ENCODE data around the gene ZNF20. TPM values are rescaled to one million over a fixed set of nuclear protein-coding genes. Genes with fewer than 3 reads are reported as not detected.
"Not testable (repeated sequence)": the region's sequence is repeated elsewhere in the genome, so short reads cannot be mapped to it uniquely, and the experiment has no call there.

Gene ZNF20
- total RNA-seq, 4 donors from 2014 or later = 2.1 to 8.8 (median 3.9) TPM

DNA sequence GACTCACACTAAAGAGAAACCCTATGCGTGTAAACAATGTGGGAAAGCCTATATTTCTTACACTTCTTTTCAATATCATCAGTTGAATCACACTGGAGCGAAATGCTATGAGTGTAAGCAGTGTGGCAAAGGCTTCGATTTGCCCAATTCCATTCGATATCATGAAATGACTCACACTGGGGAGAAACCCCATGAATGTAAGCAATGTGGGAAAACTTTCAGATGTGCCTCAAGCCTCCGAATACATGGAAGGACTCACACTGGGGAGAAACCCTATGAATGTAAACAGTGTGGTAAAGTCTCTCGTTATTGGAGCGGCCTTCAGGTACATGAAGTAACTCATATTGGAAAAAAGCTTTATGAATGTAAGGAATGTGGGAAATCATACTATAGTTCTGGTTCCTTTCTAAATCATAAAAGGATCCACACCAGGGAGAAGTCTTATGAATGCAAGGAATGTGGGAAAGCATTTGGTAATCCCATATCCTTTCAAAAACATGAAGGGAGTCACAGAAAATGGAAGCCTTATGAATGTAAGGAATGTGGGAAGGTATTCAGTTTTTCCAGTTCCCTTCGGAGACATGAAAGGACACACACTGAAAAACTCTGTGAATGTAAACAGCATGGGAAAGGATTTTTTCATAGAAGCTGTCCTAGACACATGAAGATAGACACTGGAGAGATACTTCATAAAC, 28.1 kb downstream of the ZNF20 start:
- no peak for DNase-seq (ENCODE audit: low spot score in 2 of 2)
- no peaks in the 10 kb centered on the region for H3K27me3 ChIP-seq
- H3K4me3 ChIP-seq = no peak overlapping the region
- H3K36me3 ChIP-seq = peaks cover 25% of the 10 kb centered on the region
- TF ChIP-seq EP300 (IDR thresholded peaks at IDR 0.05) (no peak), POLR2A (IDR thresholded peaks at IDR 0.05) (no peak), POLR2AphosphoS5 (IDR thresholded peaks at IDR 0.05) (no peak)
- TF ChIP-seq, protein P1, sequence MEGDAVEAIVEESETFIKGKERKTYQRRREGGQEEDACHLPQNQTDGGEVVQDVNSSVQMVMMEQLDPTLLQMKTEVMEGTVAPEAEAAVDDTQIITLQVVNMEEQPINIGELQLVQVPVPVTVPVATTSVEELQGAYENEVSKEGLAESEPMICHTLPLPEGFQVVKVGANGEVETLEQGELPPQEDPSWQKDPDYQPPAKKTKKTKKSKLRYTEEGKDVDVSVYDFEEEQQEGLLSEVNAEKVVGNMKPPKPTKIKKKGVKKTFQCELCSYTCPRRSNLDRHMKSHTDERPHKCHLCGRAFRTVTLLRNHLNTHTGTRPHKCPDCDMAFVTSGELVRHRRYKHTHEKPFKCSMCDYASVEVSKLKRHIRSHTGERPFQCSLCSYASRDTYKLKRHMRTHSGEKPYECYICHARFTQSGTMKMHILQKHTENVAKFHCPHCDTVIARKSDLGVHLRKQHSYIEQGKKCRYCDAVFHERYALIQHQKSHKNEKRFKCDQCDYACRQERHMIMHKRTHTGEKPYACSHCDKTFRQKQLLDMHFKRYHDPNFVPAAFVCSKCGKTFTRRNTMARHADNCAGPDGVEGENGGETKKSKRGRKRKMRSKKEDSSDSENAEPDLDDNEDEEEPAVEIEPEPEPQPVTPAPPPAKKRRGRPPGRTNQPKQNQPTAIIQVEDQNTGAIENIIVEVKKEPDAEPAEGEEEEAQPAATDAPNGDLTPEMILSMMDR (IDR thresholded peaks at IDR 0.05) = no peak
- H3K27ac ChIP-seq = no peak overlapping the region
- peaks cover 4% of the 10 kb centered on the region for H3K9me3 ChIP-seq
- no peaks in the 10 kb centered on the region for H3K4me1 ChIP-seq
- 95% methylated on average over 8 of the region's 8 CpGs for WGBS

DNA sequence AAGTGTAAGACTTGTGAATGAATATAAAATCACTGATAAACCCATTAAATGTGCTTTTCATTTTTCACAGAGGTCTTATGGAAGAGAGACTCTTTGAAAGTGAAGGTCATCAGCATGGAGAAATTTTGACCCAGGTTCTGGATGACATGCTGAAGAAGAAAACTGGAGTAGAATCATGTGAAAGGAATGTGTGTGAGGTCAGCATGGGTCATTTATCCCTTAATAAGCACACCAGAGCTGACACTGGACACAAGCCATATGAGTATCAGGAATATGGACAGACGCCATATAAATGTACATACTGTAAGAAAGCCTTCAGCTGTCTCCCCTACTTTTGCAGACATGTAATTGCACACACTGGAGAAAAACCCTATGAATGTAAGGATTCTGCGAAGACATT, 29.0 kb downstream of the ZNF20 start:
- DNase-seq (ENCODE audit: low spot score in 2 of 2) = no peak
- Histone ChIP-seq H3K4me3 (no peak overlapping the region), H3K36me3 (peaks cover 25% of the 10 kb centered on the region), H3K27me3 (no peaks in the 10 kb centered on the region), H3K9me3 (peaks cover 4% of the 10 kb centered on the region), H3K4me1 (no peaks in the 10 kb centered on the region), H3K27ac (no peak overlapping the region)
- TF ChIP-seq EP300 (IDR thresholded peaks at IDR 0.05) (no peak), POLR2A (IDR thresholded peaks at IDR 0.05) (no peak), POLR2AphosphoS5 (IDR thresholded peaks at IDR 0.05) (no peak)
- TF ChIP-seq, protein P1 (IDR thresholded peaks at IDR 0.05) = no peak
- WGBS = 50% methylated on average over 2 of the region's 2 CpGs

DNA sequence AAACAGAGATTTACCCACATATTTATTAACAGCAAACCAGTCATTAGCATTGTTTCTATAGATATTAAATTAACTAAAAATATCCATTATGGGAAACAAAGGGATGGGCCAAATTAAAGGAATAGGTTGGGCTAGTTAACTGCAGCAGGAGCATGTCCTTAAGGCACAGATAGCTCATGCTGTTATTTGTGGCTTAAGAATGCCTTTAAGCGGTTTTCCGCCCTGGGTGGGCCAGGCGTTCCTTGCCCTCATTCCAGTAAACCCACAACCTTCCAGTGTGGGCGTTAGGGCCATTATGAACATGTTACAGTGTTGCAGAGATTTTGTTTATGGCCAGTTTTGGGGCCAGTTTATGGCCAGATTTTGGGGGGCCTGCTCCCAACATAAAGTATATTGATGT, 36.2 kb downstream of the ZNF20 start:
- not testable (repeated sequence) for H3K4me1 ChIP-seq; H3K27me3 ChIP-seq; DNase-seq (ENCODE audit: low spot score in 2 of 2); H3K9me3 ChIP-seq; H3K27ac ChIP-seq; H3K36me3 ChIP-seq; H3K4me3 ChIP-seq
- 98% methylated on average over 4 of the region's 4 CpGs for WGBS

DNA sequence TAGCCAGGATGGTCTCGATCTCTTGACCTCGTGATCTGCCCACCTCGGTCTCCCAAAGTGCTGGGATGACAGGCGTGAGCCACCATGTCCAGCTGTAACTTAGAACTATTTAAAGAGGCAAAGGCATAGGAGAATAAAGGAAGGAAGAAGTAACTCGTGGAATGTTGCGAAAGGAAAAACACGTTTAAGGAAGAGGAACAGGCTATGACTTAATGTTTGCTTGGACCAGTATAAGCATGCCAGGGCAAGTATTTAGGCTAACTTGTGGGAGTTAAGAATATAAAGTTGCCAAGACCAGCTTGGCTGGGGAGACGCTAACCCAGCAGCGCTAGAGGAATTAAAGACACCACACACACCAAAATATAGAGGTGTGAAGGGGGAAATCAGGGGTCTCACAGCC, 42.1 kb downstream of the ZNF20 start:
- WGBS = 71% methylated on average over 9 of the region's 9 CpGs
- Histone ChIP-seq H3K9me3 (no peaks in the 10 kb centered on the region), H3K27me3 (no peaks in the 10 kb centered on the region), H3K4me3 (no peak overlapping the region), H3K4me1 (peaks cover 5% of the 10 kb centered on the region), H3K27ac (peak overlapping the region; percentile 45), H3K36me3 (no peaks in the 10 kb centered on the region)
- TF ChIP-seq POLR2A (IDR thresholded peaks at IDR 0.05) = no peak
- no peak for DNase-seq (ENCODE audit: low spot score in 2 of 2)

DNA sequence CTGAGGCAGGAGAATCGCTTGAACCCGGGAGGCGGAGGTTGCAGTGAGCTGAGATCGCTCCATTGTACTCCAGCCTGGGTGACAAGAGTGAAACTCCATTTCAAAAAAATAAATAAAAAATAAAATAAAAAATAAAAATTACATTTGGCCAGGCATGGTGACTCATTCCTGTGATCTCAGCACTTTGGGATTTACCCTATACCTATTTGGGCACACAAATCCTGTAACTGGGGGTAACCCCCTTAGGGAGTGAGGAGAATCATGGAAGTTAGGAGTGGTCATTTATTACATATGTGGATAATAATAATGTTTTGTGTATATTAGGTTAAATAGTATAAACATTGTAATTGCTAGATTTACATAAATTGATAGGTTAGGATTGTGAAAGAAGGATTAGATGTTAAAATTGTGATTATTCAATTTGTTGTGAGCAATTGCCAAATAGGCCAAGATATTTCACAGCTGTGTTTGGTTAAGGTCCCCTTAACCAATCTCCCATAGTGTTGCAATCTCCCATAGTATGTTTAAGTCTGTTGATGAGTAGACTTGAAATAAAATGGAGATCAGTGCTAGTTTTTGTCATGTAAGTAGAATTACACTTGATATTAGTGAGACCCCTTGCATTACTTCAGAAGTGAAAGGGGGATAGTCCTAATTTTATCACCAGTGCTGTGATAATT, 44.9 kb downstream of the ZNF20 start:
- WGBS = 95% methylated on average over 4 of the region's 4 CpGs
- Histone ChIP-seq H3K4me3 (no peak overlapping the region), H3K27ac (no peak overlapping the region), H3K9me3 (no peaks in the 10 kb centered on the region), H3K4me1 (peaks cover 21% of the 10 kb centered on the region), H3K27me3 (no peaks in the 10 kb centered on the region), H3K36me3 (no peaks in the 10 kb centered on the region)
- TF ChIP-seq POLR2A (IDR thresholded peaks at IDR 0.05) (no peak), EP300 (IDR thresholded peaks at IDR 0.05) (no peak), POLR2AphosphoS5 (IDR thresholded peaks at IDR 0.05) (no peak)
- TF ChIP-seq, protein P1 (IDR thresholded peaks at IDR 0.05) = no peak
- DNase-seq (ENCODE audit: low spot score in 2 of 2) = no peak

DNA sequence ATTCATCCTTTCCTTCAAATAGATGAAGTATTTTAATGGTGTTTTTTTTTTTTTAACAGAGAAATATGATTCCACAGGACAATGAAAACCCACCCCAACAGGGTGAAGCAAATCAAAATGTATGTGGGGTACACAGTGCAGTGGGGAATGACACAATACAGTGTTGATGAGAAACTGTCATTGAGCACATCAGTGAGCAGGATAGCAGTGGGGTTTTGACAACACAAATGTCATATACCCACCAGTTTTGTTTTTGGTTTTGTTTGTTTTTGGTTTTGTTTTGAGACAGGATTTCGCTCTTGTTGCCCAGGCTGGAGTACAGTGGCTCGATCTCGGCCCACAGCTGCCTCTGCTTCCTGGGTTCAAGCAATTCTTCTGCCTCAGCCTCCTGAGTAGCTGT, 46.4 kb downstream of the ZNF20 start:
- Histone ChIP-seq H3K27me3 (no peaks in the 10 kb centered on the region), H3K4me1 (peaks cover 21% of the 10 kb centered on the region), H3K36me3 (no peaks in the 10 kb centered on the region), H3K9me3 (no peaks in the 10 kb centered on the region), H3K27ac (no peak overlapping the region), H3K4me3 (no peak overlapping the region)
- 86% methylated on average over 3 of the region's 3 CpGs for WGBS
- DNase-seq (ENCODE audit: low spot score in 2 of 2) = no peak
- TF ChIP-seq POLR2A (IDR thresholded peaks at IDR 0.05) = no peak
- TF ChIP-seq EP300 (IDR thresholded peaks at IDR 0.05) = no peak
- TF ChIP-seq, protein P1 (IDR thresholded peaks at IDR 0.05) = no peak
- TF ChIP-seq POLR2AphosphoS5 (IDR thresholded peaks at IDR 0.05) = no peak

Measured in suprapubic skin (tissue), 4 donors.